Lung (tissue), 12 donors: ENCODE measurements around the gene BBS9. TPM values are rescaled to one million over a fixed set of nuclear protein-coding genes. Genes with fewer than 3 reads are reported as not detected.

Source experiments
- ATAC-seq: fragments of 200-7000 bp; cut with Tn5 transposase; one replicate; pipeline ENCODE4 v1.9.1; 2020; ENCODE audit warnings: moderate number of reproducible peaks; ENCODE audit not compliant: insufficient read depth, low FRiP score
- DNase-seq, 3 donors: peaks; one replicate each; pipeline ENCODE4 v3.0.0-alpha.2; 2013 to 2017
- H3K27ac ChIP-seq, 2 donors: one replicate each; pipeline ENCODE4 v1.5.1; 2013; ENCODE audit warnings: mild to moderate bottlenecking in 2 of 2, moderate library complexity in 2 of 2, control low read depth in 1 of 2, inconsistent platforms in 1 of 2, low read depth in 1 of 2, low read length in 1 of 2
- H3K27me3 ChIP-seq, 3 donors: one replicate each; pipeline ENCODE4 v1.5.1; 2013; ENCODE audit warnings: low read length in 2 of 3; ENCODE audit not compliant: control insufficient read depth in 3 of 3, insufficient read depth in 3 of 3
- H3K36me3 ChIP-seq, 4 donors: one replicate each; pipeline ENCODE4 v1.5.1; 2013; ENCODE audit warnings: low read length in 4 of 4, mild to moderate bottlenecking in 1 of 4, moderate library complexity in 1 of 4; ENCODE audit not compliant: control insufficient read depth in 4 of 4, insufficient read depth in 4 of 4
- H3K4me1 ChIP-seq, 5 donors: one replicate each; pipeline ENCODE4 v1.5.1; 2013; ENCODE audit warnings: low read length in 5 of 5, mild to moderate bottlenecking in 2 of 5, moderate library complexity in 1 of 5; ENCODE audit not compliant: control insufficient read depth in 5 of 5, insufficient read depth in 5 of 5
- H3K4me3 ChIP-seq: one replicate; pipeline ENCODE4 v1.5.1; 2013; ENCODE audit warnings: mild to moderate bottlenecking, control low read depth, moderate library complexity
- H3K9ac ChIP-seq, 2 donors: one replicate each; pipeline ENCODE4 v1.5.1; 2013; ENCODE audit warnings: low read length in 2 of 2, control low read depth in 1 of 2; ENCODE audit not compliant: insufficient read depth in 1 of 2
- H3K9me3 ChIP-seq, 4 donors: one replicate each; pipeline ENCODE4 v1.5.1; 2013; ENCODE audit warnings: low read length in 3 of 4, mild to moderate bottlenecking in 1 of 4, moderate library complexity in 1 of 4; ENCODE audit not compliant: control insufficient read depth in 4 of 4, insufficient read depth in 3 of 4
- WGBS, 2 donors: extraction: QIAGEN DNeasy Blood & Tissue Kit; methylation state at CpG; one replicate each; pipeline ENCODE4 v1.1.7; 2013; 5-methylcytosine and 5-hydroxymethylcytosine counted together
- polyA plus RNA-seq, 2 donors: library from polyadenylated mRNA; stranded (reverse); fragments of 200-250 nt; gene quantifications; one replicate each; pipeline ENCODE4 v1.2.1, GENCODE V29; 2013
- total RNA-seq, 2 donors: library from RNA; depleted of rRNA in 1 of 2; stranded (reverse); fragments of >200 nt in 1 of 2; gene quantifications; one replicate each; pipeline ENCODE4 v1.2.1, GENCODE V29; 2014 to 2021
- TF ChIP-seq, protein P1 (sequence below): IDR thresholded peaks from 2 replicates; pipeline ENCODE4 v1.5.1; 2012; ENCODE audit warnings: mild to moderate bottlenecking; ENCODE audit errors: control extremely low read depth, extremely low read depth
- donor health status: control.
- donor health status: control.
- donor health status: Bipolar disorder and iron deficiency.
- donor health status: healthy.
- donor health status: DM: yes; HTN: yes; CAD: no.

BBS9 gene
- total and polyA plus RNA-seq, 4 donors, result 3.5 to 65.0 (median 15.2) TPM

DNA sequence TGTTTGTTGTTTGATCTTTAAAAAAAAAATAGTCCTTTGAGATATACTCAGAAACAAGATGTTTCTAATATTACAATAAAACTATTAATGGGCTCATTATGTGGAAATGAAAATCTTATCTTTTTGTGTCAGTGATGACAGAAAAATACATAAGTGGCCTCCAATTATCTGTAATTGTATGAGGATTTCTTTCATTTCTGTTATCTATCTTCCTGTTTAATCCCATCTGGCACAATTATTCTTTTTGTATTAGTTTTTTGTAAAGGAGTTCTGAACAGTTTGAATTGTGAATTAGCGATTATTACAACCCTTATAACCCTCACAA, 270.8 kb downstream of the BBS9 start:
- Histone ChIP-seq H3K9me3 (no peaks in the 10 kb centered on the region), H3K4me1 (no peaks in the 10 kb centered on the region), H3K4me3 (no peak overlapping the region), H3K9ac (no peak overlapping the region), H3K36me3 (peaks cover 0 to 3% (median 0%) of the 10 kb centered on the region in 4 donors), H3K27me3 (no peaks in the 10 kb centered on the region), H3K27ac (no peak overlapping the region)
- DNase-seq (no peak), ATAC-seq (no peak)
- 88 to 100% methylated on average over 1 of the region's 1 CpG for WGBS, 2 donors
- TF ChIP-seq, protein P1, sequence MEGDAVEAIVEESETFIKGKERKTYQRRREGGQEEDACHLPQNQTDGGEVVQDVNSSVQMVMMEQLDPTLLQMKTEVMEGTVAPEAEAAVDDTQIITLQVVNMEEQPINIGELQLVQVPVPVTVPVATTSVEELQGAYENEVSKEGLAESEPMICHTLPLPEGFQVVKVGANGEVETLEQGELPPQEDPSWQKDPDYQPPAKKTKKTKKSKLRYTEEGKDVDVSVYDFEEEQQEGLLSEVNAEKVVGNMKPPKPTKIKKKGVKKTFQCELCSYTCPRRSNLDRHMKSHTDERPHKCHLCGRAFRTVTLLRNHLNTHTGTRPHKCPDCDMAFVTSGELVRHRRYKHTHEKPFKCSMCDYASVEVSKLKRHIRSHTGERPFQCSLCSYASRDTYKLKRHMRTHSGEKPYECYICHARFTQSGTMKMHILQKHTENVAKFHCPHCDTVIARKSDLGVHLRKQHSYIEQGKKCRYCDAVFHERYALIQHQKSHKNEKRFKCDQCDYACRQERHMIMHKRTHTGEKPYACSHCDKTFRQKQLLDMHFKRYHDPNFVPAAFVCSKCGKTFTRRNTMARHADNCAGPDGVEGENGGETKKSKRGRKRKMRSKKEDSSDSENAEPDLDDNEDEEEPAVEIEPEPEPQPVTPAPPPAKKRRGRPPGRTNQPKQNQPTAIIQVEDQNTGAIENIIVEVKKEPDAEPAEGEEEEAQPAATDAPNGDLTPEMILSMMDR, result no peak

DNA sequence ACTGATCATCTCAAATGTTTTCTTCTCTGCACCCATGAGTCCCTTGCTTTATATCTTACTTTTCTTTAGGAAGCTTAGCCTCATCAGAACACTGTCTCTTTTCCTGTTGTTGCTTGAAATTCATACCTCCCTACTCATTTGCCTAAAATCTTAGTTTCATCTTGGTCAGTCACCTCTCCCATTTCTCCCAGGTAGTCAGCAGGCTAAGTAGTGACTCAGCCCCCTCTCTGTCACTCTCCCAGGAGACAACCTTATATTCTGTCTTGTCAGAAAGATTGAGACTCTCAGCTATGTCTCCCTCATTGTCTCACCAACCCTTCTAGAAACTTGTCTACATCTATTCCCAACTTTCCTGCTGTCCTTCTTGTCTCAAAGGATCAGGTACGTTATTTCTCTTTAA, 280.9 kb downstream of the BBS9 start:
- no peak overlapping the region for H3K9ac ChIP-seq
- DNase-seq (no peak), ATAC-seq (no peak)
- no peak overlapping the region for H3K27ac ChIP-seq
- peaks cover 0 to 4% (median 2%) of the 10 kb centered on the region in 4 donors for H3K9me3 ChIP-seq
- H3K27me3 ChIP-seq, result no peaks in the 10 kb centered on the region
- no peaks in the 10 kb centered on the region for H3K4me1 ChIP-seq
- no peak overlapping the region for H3K4me3 ChIP-seq
- 80 to 82% methylated on average over 1 of the region's 1 CpG for WGBS, 2 donors
- TF ChIP-seq, protein P1, result no peak
- H3K36me3 ChIP-seq, result no peaks in the 10 kb centered on the region

DNA sequence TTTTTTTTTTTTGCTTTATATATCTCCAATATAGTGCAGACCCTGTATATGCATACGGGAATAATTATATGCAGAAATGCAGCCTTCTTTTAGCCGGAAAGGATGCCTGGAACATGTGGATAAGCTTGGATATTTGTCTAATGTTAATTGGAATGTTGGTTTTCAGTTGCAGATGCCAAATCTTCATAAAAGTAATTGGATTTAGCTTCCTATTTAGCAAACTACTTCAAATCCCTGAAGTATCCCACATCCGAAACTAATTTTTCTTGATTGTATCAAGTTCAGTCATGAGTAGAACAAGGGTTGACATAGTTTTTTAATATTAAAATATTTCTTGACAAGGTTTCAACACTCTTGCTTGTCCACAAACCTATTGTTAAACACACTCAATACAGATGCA, 281.7 kb downstream of the BBS9 start:
- H3K4me3 ChIP-seq, result no peak overlapping the region
- no peak for ATAC-seq
- H3K9me3 ChIP-seq, result peaks cover 0 to 4% (median 2%) of the 10 kb centered on the region in 4 donors
- DNase-seq, result no peak
- H3K36me3 ChIP-seq, result no peaks in the 10 kb centered on the region
- no peaks in the 10 kb centered on the region for H3K4me1 ChIP-seq
- no peak overlapping the region for H3K9ac ChIP-seq
- TF ChIP-seq, protein P1, result no peak
- WGBS, 2 donors, result 94 to 95% methylated on average over 3 of the region's 3 CpGs
- no peak overlapping the region for H3K27ac ChIP-seq
- no peaks in the 10 kb centered on the region for H3K27me3 ChIP-seq

DNA sequence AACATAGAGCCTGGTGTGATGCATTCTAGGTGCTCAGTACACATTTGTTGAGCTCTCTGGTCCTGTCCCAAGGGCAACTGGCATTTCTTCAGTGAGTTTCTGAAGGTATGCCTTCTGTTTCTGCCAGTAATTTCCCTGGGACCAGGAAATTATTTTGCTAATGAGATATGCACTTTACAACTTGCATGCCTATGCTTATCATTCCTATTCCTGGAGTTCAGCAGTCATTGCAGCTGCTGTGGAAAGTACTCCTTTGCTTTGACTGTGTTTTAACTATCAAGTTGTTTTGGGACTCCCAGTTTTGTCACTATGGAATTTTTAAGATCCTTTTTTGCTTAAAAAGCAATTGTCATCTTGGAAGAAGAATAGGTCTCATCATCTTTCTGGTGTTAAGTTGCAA, 283.0 kb downstream of the BBS9 start:
- H3K9ac ChIP-seq, result no peak overlapping the region
- H3K27ac ChIP-seq, result no peak overlapping the region
- H3K36me3 ChIP-seq, result no peaks in the 10 kb centered on the region
- no peaks in the 10 kb centered on the region for H3K27me3 ChIP-seq
- ATAC-seq, result no peak
- no peaks in the 10 kb centered on the region for H3K4me1 ChIP-seq
- TF ChIP-seq, protein P1, result no peak
- peaks cover 0 to 7% (median 2%) of the 10 kb centered on the region in 4 donors for H3K9me3 ChIP-seq
- no peak for DNase-seq
- H3K4me3 ChIP-seq, result no peak overlapping the region
